Measurements from ENCODE around the gene BANF2. TPM values are rescaled to one million over a fixed set of nuclear protein-coding genes. Genes with fewer than 3 reads are reported as not detected.

BANF2 gene
- total and polyA plus RNA-seq, 4 donors, result not detected

GRCh38 chr20:17727351-17727750, 27.6 kb downstream of the BANF2 start:
- H3K9me3 ChIP-seq (ENCODE audit: control insufficient read depth, low read length), result no peaks in the 10 kb centered on the region
- DNase-seq, result no peak
- no peaks in the 10 kb centered on the region for H3K36me3 ChIP-seq (ENCODE audit: control insufficient read depth in 1 of 2, insufficient read depth in 2 of 2, low read length in 1 of 2)
- ATAC-seq (ENCODE audit: low FRiP score), result no peak
- 93 to 97% methylated on average over 10 of the region's 10 CpGs for WGBS, 2 donors
- H3K4me3 ChIP-seq (ENCODE audit: low read length in 2 of 2), result no peak overlapping the region
- no peaks in the 10 kb centered on the region for H3K27me3 ChIP-seq (ENCODE audit: control insufficient read depth in 1 of 2, insufficient read depth in 2 of 2, low read length in 1 of 2)
- no peak overlapping the region for H3K27ac ChIP-seq (ENCODE audit: low read depth in 1 of 2, low read length in 2 of 2)
- H3K4me1 ChIP-seq (ENCODE audit: control insufficient read depth in 1 of 2, insufficient read depth in 2 of 2, low read length in 2 of 2), result no peaks in the 10 kb centered on the region
- intact Hi-C loops (cut with DNase I), result no loop called here

GRCh38 chr20:17728074-17728473, 28.3 kb downstream of the BANF2 start:
- ATAC-seq (ENCODE audit: low FRiP score), result peak; percentile 8
- intact Hi-C loops (cut with DNase I), result no loop called here

GRCh38 chr20:17730071-17730470, 30.3 kb downstream of the BANF2 start:
- Histone ChIP-seq H3K36me3 (ENCODE audit: control insufficient read depth in 1 of 2, insufficient read depth in 2 of 2, low read length in 1 of 2) (no peaks in the 10 kb centered on the region), H3K27ac (ENCODE audit: low read depth in 1 of 2, low read length in 2 of 2) (no peak overlapping the region), H3K27me3 (ENCODE audit: control insufficient read depth in 1 of 2, insufficient read depth in 2 of 2, low read length in 1 of 2) (no peaks in the 10 kb centered on the region), H3K4me1 (ENCODE audit: control insufficient read depth in 1 of 2, insufficient read depth in 2 of 2, low read length in 2 of 2) (no peaks in the 10 kb centered on the region), H3K4me3 (ENCODE audit: low read length in 2 of 2) (no peak overlapping the region), H3K9me3 (ENCODE audit: control insufficient read depth, low read length) (no peaks in the 10 kb centered on the region)
- WGBS, 2 donors, result 95 to 96% methylated on average over 10 of the region's 10 CpGs
- intact Hi-C loops (cut with DNase I), result no loop called here
- no peak for DNase-seq
- ATAC-seq (ENCODE audit: low FRiP score), result no peak

More at GRCh38 chr20:17728074-17728473, 28.3 kb downstream of the BANF2 start:
- no peaks in the 10 kb centered on the region for H3K27me3 ChIP-seq (ENCODE audit: control insufficient read depth in 1 of 2, insufficient read depth in 2 of 2, low read length in 1 of 2)
- H3K9me3 ChIP-seq (ENCODE audit: control insufficient read depth, low read length), result no peaks in the 10 kb centered on the region
- no peaks in the 10 kb centered on the region for H3K4me1 ChIP-seq (ENCODE audit: control insufficient read depth in 1 of 2, insufficient read depth in 2 of 2, low read length in 2 of 2)
- WGBS, 2 donors, result 92 to 94% methylated on average over 12 of the region's 12 CpGs
- no peak overlapping the region for H3K27ac ChIP-seq (ENCODE audit: low read depth in 1 of 2, low read length in 2 of 2)
- no peak overlapping the region for H3K4me3 ChIP-seq (ENCODE audit: low read length in 2 of 2)
- no peaks in the 10 kb centered on the region for H3K36me3 ChIP-seq (ENCODE audit: control insufficient read depth in 1 of 2, insufficient read depth in 2 of 2, low read length in 1 of 2)
- no peak for DNase-seq

GRCh38 chr20:17731233-17731632, 31.5 kb downstream of the BANF2 start:
- H3K9me3 ChIP-seq (ENCODE audit: control insufficient read depth, low read length), result peaks cover 2% of the 10 kb centered on the region
- 94 to 97% methylated on average over 5 of the region's 5 CpGs for WGBS, 2 donors
- intact Hi-C loops (cut with DNase I), result no loop called here
- no peaks in the 10 kb centered on the region for H3K36me3 ChIP-seq (ENCODE audit: control insufficient read depth in 1 of 2, insufficient read depth in 2 of 2, low read length in 1 of 2)
- DNase-seq (no peak), ATAC-seq (ENCODE audit: low FRiP score) (no peak)
- no peak overlapping the region for H3K27ac ChIP-seq (ENCODE audit: low read depth in 1 of 2, low read length in 2 of 2)
- H3K4me3 ChIP-seq (ENCODE audit: low read length in 2 of 2), result no peak overlapping the region
- H3K27me3 ChIP-seq (ENCODE audit: control insufficient read depth in 1 of 2, insufficient read depth in 2 of 2, low read length in 1 of 2), result no peaks in the 10 kb centered on the region
- no peaks in the 10 kb centered on the region for H3K4me1 ChIP-seq (ENCODE audit: control insufficient read depth in 1 of 2, insufficient read depth in 2 of 2, low read length in 2 of 2)

- H3K27ac ChIP-seq (ENCODE audit: low read depth in 1 of 2, low read length in 2 of 2), result no peak overlapping the region
- peaks cover 3% of the 10 kb centered on the region for H3K9me3 ChIP-seq (ENCODE audit: control insufficient read depth, low read length)
- H3K27me3 ChIP-seq (ENCODE audit: control insufficient read depth in 1 of 2, insufficient read depth in 2 of 2, low read length in 1 of 2), result peaks cover 0 to 2% of the 10 kb centered on the region in 2 donors
- H3K4me3 ChIP-seq (ENCODE audit: low read length in 2 of 2), result no peak overlapping the region
- no peak for DNase-seq
- intact Hi-C loops (cut with DNase I), result no loop called here
- no peaks in the 10 kb centered on the region for H3K4me1 ChIP-seq (ENCODE audit: control insufficient read depth in 1 of 2, insufficient read depth in 2 of 2, low read length in 2 of 2)
- 58% methylated on average over 6 of the region's 6 CpGs for WGBS, 2 donors
- no peaks in the 10 kb centered on the region for H3K36me3 ChIP-seq (ENCODE audit: control insufficient read depth in 1 of 2, insufficient read depth in 2 of 2, low read length in 1 of 2)
- no peak for ATAC-seq (ENCODE audit: low FRiP score)
Measured at GRCh38 chr20:17732907-17733521, 33.2 kb downstream of the BANF2 start.

GRCh38 chr20:17733767-17734304, 34.1 kb downstream of the BANF2 start:
- WGBS, 2 donors, result 43 to 51% methylated on average over 4 of the region's 4 CpGs
- intact Hi-C loops (cut with DNase I), result no loop called here
- peaks cover 0 to 2% of the 10 kb centered on the region in 2 donors for H3K27me3 ChIP-seq (ENCODE audit: control insufficient read depth in 1 of 2, insufficient read depth in 2 of 2, low read length in 1 of 2)
- peaks cover 3% of the 10 kb centered on the region for H3K9me3 ChIP-seq (ENCODE audit: control insufficient read depth, low read length)
- no peak for DNase-seq
- no peaks in the 10 kb centered on the region for H3K36me3 ChIP-seq (ENCODE audit: control insufficient read depth in 1 of 2, insufficient read depth in 2 of 2, low read length in 1 of 2)
- H3K4me3 ChIP-seq (ENCODE audit: low read length in 2 of 2), result no peak overlapping the region
- no peak overlapping the region for H3K27ac ChIP-seq (ENCODE audit: low read depth in 1 of 2, low read length in 2 of 2)
- ATAC-seq (ENCODE audit: low FRiP score), result no peak
- H3K4me1 ChIP-seq (ENCODE audit: control insufficient read depth in 1 of 2, insufficient read depth in 2 of 2, low read length in 2 of 2), result no peaks in the 10 kb centered on the region

GRCh38 chr20:17734374-17734773, 34.6 kb downstream of the BANF2 start:
- no peaks in the 10 kb centered on the region for H3K36me3 ChIP-seq (ENCODE audit: control insufficient read depth in 1 of 2, insufficient read depth in 2 of 2, low read length in 1 of 2)
- WGBS, 2 donors, result 82 to 91% methylated on average over 5 of the region's 5 CpGs

GRCh38 chr20:17735206-17735804, 35.5 kb downstream of the BANF2 start:
- intact Hi-C loops (cut with DNase I), result no loop called here
- ATAC-seq (ENCODE audit: low FRiP score) (no peak), DNase-seq (no peak)
- H3K27ac ChIP-seq (ENCODE audit: low read depth in 1 of 2, low read length in 2 of 2), result no peak overlapping the region
- H3K27me3 ChIP-seq (ENCODE audit: control insufficient read depth in 1 of 2, insufficient read depth in 2 of 2, low read length in 1 of 2), result peaks cover 0 to 2% of the 10 kb centered on the region in 2 donors
- H3K4me3 ChIP-seq (ENCODE audit: low read length in 2 of 2), result no peak overlapping the region
- H3K9me3 ChIP-seq (ENCODE audit: control insufficient read depth, low read length), result peaks cover 3% of the 10 kb centered on the region
- WGBS, 2 donors, result 71 to 81% methylated on average over 9 of the region's 9 CpGs
- no peaks in the 10 kb centered on the region for H3K4me1 ChIP-seq (ENCODE audit: control insufficient read depth in 1 of 2, insufficient read depth in 2 of 2, low read length in 2 of 2)
- H3K36me3 ChIP-seq (ENCODE audit: control insufficient read depth in 1 of 2, insufficient read depth in 2 of 2, low read length in 1 of 2), result no peaks in the 10 kb centered on the region

More at GRCh38 chr20:17734374-17734773, 34.6 kb downstream of the BANF2 start:
- H3K4me1 ChIP-seq (ENCODE audit: control insufficient read depth in 1 of 2, insufficient read depth in 2 of 2, low read length in 2 of 2), result no peaks in the 10 kb centered on the region
- peaks cover 3% of the 10 kb centered on the region for H3K9me3 ChIP-seq (ENCODE audit: control insufficient read depth, low read length)
- no peak overlapping the region for H3K27ac ChIP-seq (ENCODE audit: low read depth in 1 of 2, low read length in 2 of 2)
- peaks cover 0 to 2% of the 10 kb centered on the region in 2 donors for H3K27me3 ChIP-seq (ENCODE audit: control insufficient read depth in 1 of 2, insufficient read depth in 2 of 2, low read length in 1 of 2)
- H3K4me3 ChIP-seq (ENCODE audit: low read length in 2 of 2), result no peak overlapping the region
- ATAC-seq (ENCODE audit: low FRiP score), result no peak
- DNase-seq, result no peak
- intact Hi-C loops (cut with DNase I), result no loop called here
